ENCODE results near the gene SRBD1.

SRBD1 gene

GRCh38 chr2:45390861-45391260 is 220.2 kb downstream of the SRBD1 start:
- FAIRE-seq (no peak), DNase-seq (ENCODE audit: insufficient read length, low spot score) (no peak)

GRCh38 chr2:45390441-45390840 is 220.6 kb downstream of the SRBD1 start:
- DNase-seq (ENCODE audit: insufficient read length, low spot score): no peak
- FAIRE-seq: no peak

GRCh38 chr2:45388541-45389100 is 222.4 kb downstream of the SRBD1 start:
- no peak for DNase-seq (ENCODE audit: insufficient read length, low spot score)
- no peak for FAIRE-seq

- no peak for DNase-seq (ENCODE audit: insufficient read length, low spot score)
- FAIRE-seq: no peak
Observed at GRCh38 chr2:45382744-45383143, 228.3 kb downstream of the SRBD1 start.

GRCh38 chr2:45380131-45380836 is 230.8 kb downstream of the SRBD1 start:
- FAIRE-seq (no peak), DNase-seq (ENCODE audit: insufficient read length, low spot score) (no peak)

- DNase-seq (ENCODE audit: insufficient read length, low spot score) (no peak), FAIRE-seq (no peak)
Observed at GRCh38 chr2:45379399-45380087, 231.5 kb downstream of the SRBD1 start.

GRCh38 chr2:45373534-45373933 is 237.5 kb downstream of the SRBD1 start:
- FAIRE-seq (peak; percentile 26), DNase-seq (ENCODE audit: insufficient read length, low spot score) (no peak)

- DNase-seq (ENCODE audit: insufficient read length, low spot score) (no peak), FAIRE-seq (no peak)
Observed at GRCh38 chr2:45370369-45370768, 240.7 kb downstream of the SRBD1 start.

- FAIRE-seq (no peak), DNase-seq (ENCODE audit: insufficient read length, low spot score) (no peak)
Observed at GRCh38 chr2:45368792-45369191, 242.3 kb downstream of the SRBD1 start.

- DNase-seq (ENCODE audit: insufficient read length, low spot score) (no peak), FAIRE-seq (no peak)
Observed at GRCh38 chr2:45361666-45362065, 249.4 kb downstream of the SRBD1 start.

GRCh38 chr2:45354776-45355175 is 256.3 kb downstream of the SRBD1 start:
- no peak for DNase-seq (ENCODE audit: insufficient read length, low spot score)

GRCh38 chr2:45353879-45354278 is 257.2 kb downstream of the SRBD1 start:
- peak; percentile 69 for DNase-seq (ENCODE audit: insufficient read length, low spot score)
- peak; percentile 36 for FAIRE-seq

More at GRCh38 chr2:45354776-45355175, 256.3 kb downstream of the SRBD1 start:
- FAIRE-seq: no peak

- DNase-seq (ENCODE audit: insufficient read length, low spot score): no peak
- FAIRE-seq: no peak
Observed at GRCh38 chr2:45352506-45352905, 258.6 kb downstream of the SRBD1 start.

GRCh38 chr2:45345331-45346234 is 265.5 kb downstream of the SRBD1 start:
- FAIRE-seq (no peak), DNase-seq (ENCODE audit: insufficient read length, low spot score) (no peak)

- FAIRE-seq (no peak), DNase-seq (ENCODE audit: insufficient read length, low spot score) (no peak)
Observed at GRCh38 chr2:45344502-45344901, 266.6 kb downstream of the SRBD1 start.

GRCh38 chr2:45344071-45344470 is 267.0 kb downstream of the SRBD1 start:
- DNase-seq (ENCODE audit: insufficient read length, low spot score): no peak
- no peak for FAIRE-seq

GRCh38 chr2:45343251-45344017 is 267.6 kb downstream of the SRBD1 start:
- DNase-seq (ENCODE audit: insufficient read length, low spot score): no peak
- FAIRE-seq: no peak

GRCh38 chr2:45340318-45340717 is 270.7 kb downstream of the SRBD1 start:
- no peak for DNase-seq (ENCODE audit: insufficient read length, low spot score)
- FAIRE-seq: no peak

GRCh38 chr2:45339253-45339652 is 271.8 kb downstream of the SRBD1 start:
- FAIRE-seq (no peak), DNase-seq (ENCODE audit: insufficient read length, low spot score) (no peak)
